GM23338 (cell line): ENCODE data around the gene CLCN1. TPM values are rescaled to one million over a fixed set of nuclear protein-coding genes. Genes with fewer than 3 reads are reported as not detected.

Experiments used
- ATAC-seq: fragments of 200-7000 bp; cut with Tn5 transposase; 3 replicates; pipeline ENCODE4 v1.9.1; 2020
- DNase-seq: peaks from one replicate; pipeline ENCODE4 v3.0.0-alpha.2; 2015; ENCODE audit warnings: low spot score
- H2AFZ ChIP-seq: fragments of 200-600 bp; sonication (generic); 2 replicates; pipeline ENCODE4 v1.8.0; 2016; ENCODE audit warnings: antibody characterized with exemption, mild to moderate bottlenecking, moderate library complexity
- H3F3A ChIP-seq: fragments of 200-600 bp; sonication (generic); replicated peaks from 2 replicates; pipeline ENCODE4 v1.8.0; 2017; ENCODE audit warnings: antibody characterized with exemption, mixed run types, low read depth
- H3K27ac ChIP-seq: fragments of 200-600 bp; sonication (generic); 2 replicates; pipeline ENCODE4 v1.6.1; 2016; ENCODE audit warnings: low read depth
- H3K27me3 ChIP-seq: fragments of 200-600 bp; sonication (generic); 2 replicates; pipeline ENCODE4 v1.8.0; 2016; ENCODE audit warnings: mild to moderate bottlenecking, mixed run types, moderate library complexity; ENCODE audit not compliant: insufficient read depth
- H3K36me3 ChIP-seq: fragments of 200-600 bp; sonication (generic); 2 replicates; pipeline ENCODE4 v1.8.0; 2016; ENCODE audit warnings: mild to moderate bottlenecking; ENCODE audit not compliant: insufficient read depth
- H3K4me1 ChIP-seq: fragments of 200-600 bp; sonication (generic); 2 replicates; pipeline ENCODE4 v1.8.0; 2016; ENCODE audit warnings: mild to moderate bottlenecking, moderate library complexity; ENCODE audit not compliant: insufficient read depth
- H3K4me2 ChIP-seq: fragments of 200-600 bp; sonication (generic); 2 replicates; pipeline ENCODE4 v1.7.1; 2017; ENCODE audit warnings: mixed run types
- H3K4me3 ChIP-seq: fragments of 200-600 bp; sonication (generic); 2 replicates; pipeline ENCODE4 v1.6.1; 2016; ENCODE audit warnings: mixed run types
- H3K79me2 ChIP-seq: fragments of 200-600 bp; sonication (generic); replicated peaks from 2 replicates; pipeline ENCODE4 v1.8.0; 2017; ENCODE audit warnings: mild to moderate bottlenecking; ENCODE audit not compliant: insufficient read depth
- H3K9me2 ChIP-seq: fragments of 200-600 bp; sonication (generic); 2 replicates; pipeline ENCODE4 v1.8.0; 2017; ENCODE audit not compliant: insufficient read depth
- H4K20me1 ChIP-seq: fragments of 200-600 bp; sonication (generic); replicated peaks from 2 replicates; pipeline ENCODE4 v1.8.0; 2017; ENCODE audit warnings: mild to moderate bottlenecking; ENCODE audit not compliant: insufficient read depth
- H3K27ac Mint-ChIP-seq: 2 replicates; pipeline ENCODE4 v1.8.0; 2020; ENCODE audit warnings: inconsistent platforms, mild to moderate bottlenecking, moderate library complexity, mixed read lengths
- H3K27me3 Mint-ChIP-seq: 3 replicates; pipeline ENCODE4 v1.8.0; 2022; ENCODE audit warnings: low read depth, mild to moderate bottlenecking, moderate library complexity, mixed read lengths, inconsistent platforms; ENCODE audit not compliant: insufficient read depth, poor library complexity
- H3K36me3 Mint-ChIP-seq: 3 replicates; pipeline ENCODE4 v1.8.0; 2021; ENCODE audit warnings: low read depth, mild to moderate bottlenecking, inconsistent platforms, moderate library complexity, mixed read lengths
- H3K4me1 Mint-ChIP-seq: 3 replicates; pipeline ENCODE4 v1.8.0; 2020; ENCODE audit warnings: mild to moderate bottlenecking, inconsistent platforms, mixed read lengths
- H3K4me3 Mint-ChIP-seq: 3 replicates; pipeline ENCODE4 v1.8.0; 2021; ENCODE audit warnings: moderate library complexity, mild to moderate bottlenecking, inconsistent platforms, mixed read lengths
- H3K9me3 Mint-ChIP-seq: 3 replicates; pipeline ENCODE4 v1.8.0; 2020; ENCODE audit warnings: moderate library complexity, mild to moderate bottlenecking, inconsistent platforms, mixed read lengths
- CREB1 ChIP-seq: fragments of 250-450 bp; sonication (Bioruptor Pico); IDR thresholded peaks from 2 replicates; pipeline ENCODE4 v1.5.0; 2020; ENCODE audit warnings: low read depth, mild to moderate bottlenecking, moderate library complexity
- CTCF ChIP-seq, 2 experiments: fragments of 200-600 bp in 1 of 2; sonication (generic) in 1 of 2; conservative IDR thresholded peaks; 2 replicates each; pipeline versions ENCODE4 v1.5.1 to v1.6.1; 2016 to 2017; ENCODE audit warnings: antibody characterized with exemption in 2 of 2, low read depth in 2 of 2, mild to moderate bottlenecking in 2 of 2, moderate library complexity in 1 of 2
- ETS1 ChIP-seq: IDR thresholded peaks from 2 replicates; pipeline ENCODE4 v1.6.1; 2016; ENCODE audit warnings: antibody characterized with exemption
- EZH2 ChIP-seq: fragments of 200-600 bp; sonication (generic); IDR thresholded peaks from one replicate; pipeline ENCODE4 v1.8.0; 2017; ENCODE audit warnings: antibody characterized with exemption, mild to moderate bottlenecking, low read depth; ENCODE audit not compliant: unreplicated experiment
- EZH2phosphoT487 ChIP-seq: fragments of 200-600 bp; sonication (generic); IDR thresholded peaks from one replicate; pipeline ENCODE4 v1.8.1; 2018; ENCODE audit warnings: antibody characterized with exemption; ENCODE audit not compliant: unreplicated experiment
- JUNB ChIP-seq: IDR thresholded peaks from one replicate; pipeline ENCODE4 v1.6.1; 2016; ENCODE audit warnings: antibody characterized with exemption; ENCODE audit not compliant: unreplicated experiment
- NANOG ChIP-seq: IDR thresholded peaks from 2 replicates; pipeline ENCODE4 v1.6.1; 2016; ENCODE audit warnings: antibody characterized with exemption, borderline replicate concordance
- POLR2AphosphoS5 ChIP-seq: IDR thresholded peaks from 2 replicates; pipeline ENCODE4 v1.6.1; 2016; ENCODE audit warnings: antibody characterized with exemption, low read depth
- REST ChIP-seq: IDR thresholded peaks from one replicate; pipeline ENCODE4 v1.6.1; 2018; ENCODE audit warnings: antibody characterized with exemption; ENCODE audit not compliant: unreplicated experiment
- STAT1 ChIP-seq: IDR thresholded peaks from one replicate; pipeline ENCODE4 v1.6.1; 2016; ENCODE audit warnings: antibody characterized with exemption; ENCODE audit not compliant: unreplicated experiment
- ZNF114 ChIP-seq: fragments of 250-450 bp; sonication (Bioruptor Pico); IDR thresholded peaks from 2 replicates; pipeline ENCODE4 v1.5.0; 2020; ENCODE audit warnings: mild to moderate bottlenecking, moderate library complexity
- ZNF331 ChIP-seq: fragments of 250-450 bp; sonication (Bioruptor Pico); IDR thresholded peaks from 2 replicates; pipeline ENCODE4 v1.5.0; 2020; ENCODE audit warnings: low read depth, mild to moderate bottlenecking, moderate library complexity
- ZNF462 ChIP-seq: fragments of 250-450 bp; sonication (Bioruptor Pico); IDR thresholded peaks from 2 replicates; pipeline ENCODE4 v1.5.0; 2020; ENCODE audit warnings: mild to moderate bottlenecking, moderate library complexity
- polyA plus RNA-seq: library from polyadenylated mRNA; unstranded; fragments of >200 nt; fragmentation: Nextera tagmentation; extraction: Ambion mirVana; gene quantifications from 2 replicates; pipeline ENCODE4 v1.2.1, GENCODE V29; 2016
- total RNA-seq: library from RNA; depleted of rRNA; stranded (reverse); fragments of >200 nt; shearing (Covaris generic); gene quantifications from 2 replicates; pipeline ENCODE4 v1.2.3, GENCODE V29; 2014

CLCN1 gene
- total and polyA plus RNA-seq, 2 experiments from 2014 or later: 0.38 to 0.48 TPM

- H3K27ac Mint-ChIP-seq: no peak overlapping the region
Observed at GRCh38 chr7:143283381-143283780, 32.5 kb upstream of the CLCN1 start.

More at GRCh38 chr7:143283381-143283780, 32.5 kb upstream of the CLCN1 start:
- Mint-ChIP-seq H3K4me3 (0 out of 3 replicates have a peak overlapping the region, but pooled peaks have one; percentile 2), H3K9me3 (peaks cover 18% of the 10 kb centered on the region), H3K4me1 (peaks cover 35% of the 10 kb centered on the region), H3K27me3 (peaks cover 41% of the 10 kb centered on the region), H3K36me3 (peaks cover 19% of the 10 kb centered on the region)
- H3K9me2 ChIP-seq: peaks cover 6% of the 10 kb centered on the region; the same call in 1 of the 2 replicates
- H3K4me1 ChIP-seq: peaks cover 31% of the 10 kb centered on the region
- ATAC-seq (peak; percentile 12), DNase-seq (peak; percentile 54)
- H4K20me1 ChIP-seq: no peaks in the 10 kb centered on the region
- H3K4me3 ChIP-seq: no peak overlapping the region
- H3K27me3 ChIP-seq: peaks cover 24% of the 10 kb centered on the region
- H3K4me2 ChIP-seq: no peak overlapping the region; the same call in 1 of the 2 replicates
- peaks cover 13% of the 10 kb centered on the region; the same call in 1 of the 2 replicates for H3F3A ChIP-seq
- H3K79me2 ChIP-seq: no peaks in the 10 kb centered on the region
- no peaks in the 10 kb centered on the region for H3K36me3 ChIP-seq
- TF ChIP-seq ETS1 (no peak), REST (no peak), ZNF114 (CRISPR knock-in tag) (no peak), STAT1 (no peak), EZH2 (no peak), EZH2phosphoT487 (no peak), ZNF331 (CRISPR knock-in tag) (no peak), POLR2AphosphoS5 (no peak), JUNB (no peak), CREB1 (CRISPR knock-in tag) (no peak), NANOG (no peak), ZNF462 (no peak), CTCF (conservative IDR thresholded peaks at IDR 0.05; ENCODE audit: low read depth in 2 of 2) (no peak)
- 0 out of 2 replicates have a peak overlapping the region, but pooled peaks have one; percentile 5 for H2AFZ ChIP-seq
- H3K27ac ChIP-seq: no peak overlapping the region
